T-helper 9 cell (primary cell): ENCODE measurements around the gene STAT5B.
A peak's percentile ranks its signal among the peaks of the same experiment; 100 is the strongest.

Experiments
- DNase-seq: peaks from one replicate; pipeline ENCODE4 v3.0.0-alpha.2; 2020

Gene STAT5B

GRCh38 chr17:42284024-42284369 is 7.8 kb upstream of the STAT5B start:
- no peak for DNase-seq

DNA sequence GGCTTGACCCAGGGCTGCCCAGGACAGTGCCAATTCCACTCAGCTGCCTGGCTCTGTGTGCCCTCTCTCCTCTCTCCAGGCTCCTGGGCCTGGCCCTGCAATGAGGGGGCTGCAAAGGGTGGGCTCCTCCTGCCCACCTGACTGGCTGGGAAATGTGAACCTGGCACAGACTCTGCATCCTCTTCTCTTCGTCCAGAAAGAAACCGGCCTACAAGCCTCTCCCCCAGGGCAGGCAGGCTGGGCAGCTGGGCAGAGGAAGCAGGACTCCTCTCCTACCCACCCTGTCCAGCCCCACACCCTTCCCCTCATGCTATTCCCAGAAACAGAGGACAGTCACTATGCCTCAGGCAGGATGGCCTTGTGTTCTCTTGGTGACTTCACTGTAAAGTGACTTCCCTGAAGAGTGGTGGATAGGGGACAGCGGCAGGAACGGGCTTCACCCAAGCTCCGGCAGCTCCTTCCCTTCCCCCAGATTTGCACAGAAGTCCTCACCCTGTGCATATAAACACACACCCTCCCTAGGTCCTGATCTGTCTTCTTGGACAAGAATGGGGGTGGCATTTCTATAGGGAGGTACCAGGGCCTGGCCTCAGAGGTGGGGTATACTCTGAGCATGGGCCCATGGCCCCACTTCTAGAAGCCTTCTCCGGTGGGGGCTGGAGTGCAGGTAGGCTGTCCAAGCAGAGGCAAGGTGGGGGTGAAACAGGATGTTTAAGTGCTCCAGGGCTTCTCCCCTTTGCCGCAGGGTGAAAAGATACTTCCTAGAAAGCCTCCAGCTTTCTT is 7.2 kb upstream of the STAT5B start:
- no peak for DNase-seq

- DNase-seq, result no peak
Observed at GRCh38 chr17:42282478-42283080, 6.4 kb upstream of the STAT5B start.

GRCh38 chr17:42281571-42282096 is 5.4 kb upstream of the STAT5B start:
- no peak for DNase-seq

DNA sequence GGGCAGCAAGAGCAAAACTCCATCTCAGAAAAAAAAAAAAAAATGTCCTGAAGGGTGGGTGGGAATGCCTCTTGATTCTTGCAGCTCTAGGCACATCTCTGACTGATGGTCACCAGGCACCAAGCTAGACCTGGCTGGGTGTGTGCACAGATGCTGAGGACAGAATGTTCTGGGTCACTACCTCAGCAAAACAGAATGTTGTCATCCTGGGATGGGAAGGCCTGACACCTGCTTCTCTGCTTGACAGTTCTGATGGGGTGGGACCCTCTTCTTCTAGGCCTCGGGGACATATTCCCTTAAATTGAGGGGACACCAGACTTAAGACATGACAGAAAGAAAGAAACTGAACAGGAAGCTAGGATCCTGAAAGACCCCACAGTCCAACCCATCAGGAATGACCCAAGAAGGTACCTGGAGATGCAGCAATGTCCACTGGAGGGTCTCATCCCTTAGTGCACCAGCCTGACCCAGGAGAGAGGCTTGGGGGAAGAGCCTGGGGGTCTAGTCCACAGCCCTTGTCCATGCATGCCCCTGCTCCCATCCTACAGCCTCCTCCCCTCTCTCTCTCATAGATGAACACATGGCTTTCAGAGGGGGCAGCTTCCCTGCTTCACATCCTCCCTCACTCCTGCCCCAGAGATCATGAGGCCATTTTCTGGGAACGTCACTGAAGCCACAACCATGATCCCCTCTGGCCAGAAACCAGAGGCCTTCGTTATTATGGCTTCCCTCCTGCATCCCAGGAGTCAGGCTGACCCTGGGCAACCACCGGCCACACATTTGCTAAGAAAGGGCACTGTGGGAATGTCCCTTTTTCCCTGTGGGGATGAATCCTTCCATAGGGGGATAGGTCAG is 3.8 kb upstream of the STAT5B start:
- no peak for DNase-seq

- DNase-seq, result no peak
Observed at GRCh38 chr17:42277342-42277712, 1.1 kb upstream of the STAT5B start.

- peak; percentile 44 for DNase-seq
Observed at GRCh38 chr17:42276609-42277341, 584 bp upstream of the STAT5B start.

- peak; percentile 38 for DNase-seq
Observed at GRCh38 chr17:42275527-42276358, 448 bp downstream of the STAT5B start.

GRCh38 chr17:42274812-42275526 is 1.2 kb downstream of the STAT5B start:
- no peak for DNase-seq

- no peak for DNase-seq
Observed at GRCh38 chr17:42274253-42274542, 2.0 kb downstream of the STAT5B start.

DNA sequence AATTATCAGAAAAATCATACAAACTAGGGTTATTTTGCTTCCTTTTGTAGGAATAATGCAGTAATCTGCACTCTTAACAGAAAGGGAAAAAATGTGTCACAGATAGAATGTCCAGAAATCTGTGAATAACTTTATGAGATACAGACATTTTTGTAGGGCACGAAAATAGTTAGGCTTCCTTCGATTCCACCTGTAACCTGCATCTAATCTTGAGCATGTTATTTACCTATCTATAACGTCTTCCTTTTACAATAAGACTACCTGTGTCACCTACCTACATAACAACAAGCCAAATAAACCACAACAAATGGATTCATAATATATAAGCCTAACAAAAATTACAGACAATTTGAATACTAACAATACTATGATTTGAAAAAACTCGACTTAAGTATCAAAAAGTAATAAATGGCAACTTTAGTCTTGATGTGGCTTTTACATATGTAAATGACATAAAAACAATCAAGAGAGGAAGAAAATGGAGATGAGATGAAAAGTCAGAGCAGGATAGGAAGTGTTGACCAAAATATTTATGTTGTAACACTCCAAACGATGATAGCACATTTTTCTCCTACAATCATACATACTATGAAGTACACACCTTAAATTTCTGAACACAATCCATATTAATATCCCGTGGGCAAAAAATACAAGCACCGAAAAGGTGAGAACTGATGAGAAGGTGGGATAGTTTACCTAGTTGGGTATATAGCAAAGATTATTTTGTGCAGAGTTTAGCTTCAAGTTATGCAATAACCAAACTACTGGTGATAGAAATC is 2.5 kb downstream of the STAT5B start:
- DNase-seq, result no peak

DNA sequence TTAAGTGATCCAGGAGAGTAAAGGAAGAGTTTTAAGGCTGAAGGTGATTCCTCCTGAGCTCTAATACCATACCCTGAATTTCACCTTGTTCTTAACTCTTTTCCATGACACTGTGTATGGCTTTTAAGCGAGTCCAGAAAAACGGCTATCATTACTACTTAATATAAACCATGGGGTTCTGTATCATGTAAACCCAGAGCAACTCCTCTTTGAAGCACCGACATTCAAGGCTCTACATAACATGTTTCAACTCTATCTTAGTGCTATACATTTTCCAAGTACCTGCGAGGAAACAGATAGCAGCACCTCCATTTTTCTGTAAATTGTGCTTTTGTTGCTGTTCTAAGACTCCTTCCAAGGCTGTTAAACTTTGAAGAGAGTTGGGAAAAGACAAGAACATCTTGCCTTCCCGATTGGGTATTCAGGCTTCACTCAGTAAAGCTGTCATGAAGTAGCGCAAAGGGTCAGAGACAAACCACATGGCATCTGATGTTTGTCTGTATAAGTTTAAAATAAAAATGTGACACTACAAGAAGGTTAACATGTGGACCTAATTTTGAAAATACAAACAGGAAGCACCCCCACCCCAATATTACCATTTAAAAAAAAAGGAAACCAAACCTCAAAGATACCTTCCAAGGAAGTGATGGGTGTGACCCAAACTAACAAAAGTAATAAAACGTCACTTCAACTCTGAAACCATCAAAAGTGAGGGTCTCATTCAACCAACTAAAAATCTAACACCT is 3.9 kb downstream of the STAT5B start:
- DNase-seq, result no peak

DNA sequence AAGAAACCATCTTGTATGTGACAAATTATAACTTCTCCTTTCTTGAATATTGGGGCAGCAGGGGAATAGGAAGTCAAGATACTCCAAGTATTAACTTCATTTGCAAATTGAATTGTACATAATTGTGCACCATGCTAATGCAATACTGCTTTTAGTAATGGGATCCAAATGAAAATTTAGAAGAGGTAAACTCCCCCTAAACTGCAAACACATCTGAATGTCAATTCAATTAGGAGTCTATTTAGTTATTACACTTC is 4.5 kb downstream of the STAT5B start:
- no peak for DNase-seq

DNA sequence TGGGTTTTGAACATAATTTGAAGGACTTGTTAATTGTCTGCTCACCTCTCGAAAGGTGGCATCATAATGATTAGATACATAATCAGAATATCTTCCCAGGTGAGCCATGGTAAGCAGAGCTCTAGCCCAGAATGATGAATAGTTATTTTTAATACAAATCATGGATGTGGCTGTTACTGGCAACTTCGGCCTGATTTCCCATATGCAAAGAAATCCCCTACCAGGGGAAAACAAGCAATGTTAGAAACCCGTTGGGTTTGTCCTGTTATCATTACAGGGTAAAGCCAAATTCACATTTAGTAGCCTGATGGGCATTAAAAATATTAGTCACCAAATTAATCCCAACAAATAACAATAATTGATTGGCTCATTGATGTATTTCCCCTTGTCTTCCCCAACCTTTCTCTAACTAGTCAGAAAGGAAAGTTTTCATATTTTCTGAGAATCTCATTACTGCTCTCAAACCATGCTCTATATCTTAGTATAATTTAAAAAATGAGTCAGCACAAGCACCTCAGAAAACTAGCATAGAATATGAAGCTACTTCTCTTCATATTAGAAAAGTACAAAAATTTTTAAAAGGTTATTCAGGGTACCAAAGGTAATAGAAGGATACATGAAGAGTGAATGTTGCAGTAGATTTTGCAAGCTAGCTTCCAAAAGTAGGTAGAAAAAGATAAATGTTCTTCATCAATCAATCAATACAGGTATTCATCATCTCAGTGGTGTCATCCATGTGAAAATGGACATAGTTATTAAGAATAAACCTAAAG is 5.0 kb downstream of the STAT5B start:
- no peak for DNase-seq

DNA sequence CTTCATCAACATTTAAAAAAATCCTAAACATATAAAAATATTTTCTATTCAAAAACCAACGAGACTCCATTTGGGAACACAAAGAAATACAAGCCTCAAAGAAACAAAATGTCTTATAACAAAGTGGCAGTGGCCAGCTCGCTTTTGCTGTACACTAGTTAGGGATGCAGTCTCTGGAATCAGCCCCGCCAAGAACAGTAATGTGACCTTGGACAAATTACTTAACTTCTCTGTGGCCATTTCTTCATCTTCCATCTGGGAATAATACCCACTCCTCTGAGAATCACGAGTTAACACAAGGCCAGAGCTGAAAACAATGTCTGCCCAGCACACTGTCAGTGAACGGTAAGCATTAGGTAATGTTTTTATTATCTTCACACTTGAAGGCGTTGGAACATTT is 5.6 kb downstream of the STAT5B start:
- no peak for DNase-seq

DNA sequence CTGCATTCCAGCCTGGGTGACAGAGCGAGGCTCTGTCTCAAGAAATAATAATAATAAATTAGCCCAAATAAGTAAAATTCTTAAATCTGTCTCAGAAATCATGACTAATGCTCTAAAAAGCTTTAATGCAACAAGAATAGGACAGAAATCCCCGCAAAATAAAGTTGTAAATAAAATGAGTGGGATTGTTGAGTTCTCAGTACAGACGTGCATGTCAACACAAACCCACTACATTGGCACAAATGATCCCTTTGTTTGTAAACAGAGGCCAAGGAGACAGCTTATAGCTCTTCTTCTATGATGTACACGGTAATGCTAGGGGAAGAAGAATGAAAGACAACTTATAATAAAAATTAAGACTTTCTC is 6.0 kb downstream of the STAT5B start:
- no peak for DNase-seq

DNA sequence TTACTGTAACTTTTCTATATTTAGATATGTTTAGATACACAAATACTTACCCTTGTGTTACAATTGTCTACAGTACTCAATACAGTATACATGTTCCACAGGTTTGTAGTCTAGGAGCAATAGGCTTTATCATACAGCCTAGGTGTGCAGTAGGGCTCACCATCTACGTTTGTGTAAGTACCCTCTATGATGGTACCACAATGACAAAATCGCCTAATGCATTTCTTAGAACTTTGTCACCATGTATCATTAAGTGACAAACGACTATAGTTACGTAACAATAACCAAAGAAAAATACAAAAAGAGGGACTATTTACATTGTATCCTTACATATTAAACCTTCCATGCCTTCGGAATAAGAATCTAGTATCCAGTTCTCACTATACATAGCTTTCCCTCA is 8.0 kb downstream of the STAT5B start:
- DNase-seq, result no peak

GRCh38 chr17:42266918-42267766 is 9.0 kb downstream of the STAT5B start:
- DNase-seq, result peak; percentile 32

DNA sequence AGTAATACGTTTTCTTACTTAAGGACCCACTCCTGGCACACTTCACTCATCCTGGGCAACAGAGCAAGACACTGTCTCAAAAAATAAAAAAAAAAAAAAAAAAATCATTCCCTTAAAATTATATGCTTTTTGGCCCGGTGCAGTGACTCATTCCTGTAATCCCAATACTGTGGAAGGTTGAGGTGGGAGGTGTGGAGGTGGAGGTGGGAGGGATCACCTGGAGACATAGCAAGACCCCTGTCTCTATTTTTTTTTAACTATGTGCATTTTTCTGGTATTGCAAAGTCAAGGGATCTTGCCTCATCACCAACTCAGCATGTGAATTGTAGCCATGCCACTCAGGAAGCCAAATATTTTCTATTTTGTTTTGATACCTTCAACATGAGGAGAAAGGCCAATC is 9.7 kb downstream of the STAT5B start:
- no peak for DNase-seq
